ENCODE measurements around the gene DDIT4.
A peak's percentile ranks its signal among the peaks of the same experiment; 100 is the strongest.

The DDIT4 gene

GRCh38 chr10:72315611-72316385 lies 42.1 kb downstream of the DDIT4 start:
- peak overlapping the region; percentile 85 for H3K27ac ChIP-seq
- no peak for TF ChIP-seq CTCF (conservative IDR thresholded peaks at IDR 0.05)
- TF ChIP-seq ZFX (IDR thresholded peaks at IDR 0.05), result no peak

GRCh38 chr10:72316386-72316700 lies 42.6 kb downstream of the DDIT4 start:
- TF ChIP-seq CTCF (conservative IDR thresholded peaks at IDR 0.05), result no peak
- TF ChIP-seq ZFX (IDR thresholded peaks at IDR 0.05), result no peak
- peak overlapping the region; percentile 85 for H3K27ac ChIP-seq

GRCh38 chr10:72316748-72317435 lies 43.2 kb downstream of the DDIT4 start:
- H3K27ac ChIP-seq, result peak overlapping the region; percentile 85
- TF ChIP-seq CTCF (conservative IDR thresholded peaks at IDR 0.05), result no peak
- TF ChIP-seq ZFX (IDR thresholded peaks at IDR 0.05), result no peak

GRCh38 chr10:72318418-72319262 lies 44.9 kb downstream of the DDIT4 start:
- no peak for TF ChIP-seq CTCF (conservative IDR thresholded peaks at IDR 0.05)
- TF ChIP-seq ZFX (IDR thresholded peaks at IDR 0.05), result no peak
- H3K27ac ChIP-seq, result no peak overlapping the region

GRCh38 chr10:72319416-72320254 lies 45.9 kb downstream of the DDIT4 start:
- TF ChIP-seq ZFX (IDR thresholded peaks at IDR 0.05) (no peak), CTCF (conservative IDR thresholded peaks at IDR 0.05) (no peak)
- peak overlapping the region; percentile 11; the same call in 1 of the 2 replicates for H3K27ac ChIP-seq

GRCh38 chr10:72320676-72321247 lies 47.0 kb downstream of the DDIT4 start:
- TF ChIP-seq ZFX (IDR thresholded peaks at IDR 0.05), result no peak
- TF ChIP-seq CTCF (conservative IDR thresholded peaks at IDR 0.05), result no peak
- peak overlapping the region; percentile 11 for H3K27ac ChIP-seq
